ENCODE results near the gene SLC35B1. TPM values are rescaled to one million over a fixed set of nuclear protein-coding genes. Genes with fewer than 3 reads are reported as not detected.
A peak's percentile ranks its signal among the peaks of the same experiment; 100 is the strongest.

Gene SLC35B1
- polyA plus RNA-seq, 1 of the 3 experiments (the other 2 are of a cell fraction), result 89.8 TPM

DNA sequence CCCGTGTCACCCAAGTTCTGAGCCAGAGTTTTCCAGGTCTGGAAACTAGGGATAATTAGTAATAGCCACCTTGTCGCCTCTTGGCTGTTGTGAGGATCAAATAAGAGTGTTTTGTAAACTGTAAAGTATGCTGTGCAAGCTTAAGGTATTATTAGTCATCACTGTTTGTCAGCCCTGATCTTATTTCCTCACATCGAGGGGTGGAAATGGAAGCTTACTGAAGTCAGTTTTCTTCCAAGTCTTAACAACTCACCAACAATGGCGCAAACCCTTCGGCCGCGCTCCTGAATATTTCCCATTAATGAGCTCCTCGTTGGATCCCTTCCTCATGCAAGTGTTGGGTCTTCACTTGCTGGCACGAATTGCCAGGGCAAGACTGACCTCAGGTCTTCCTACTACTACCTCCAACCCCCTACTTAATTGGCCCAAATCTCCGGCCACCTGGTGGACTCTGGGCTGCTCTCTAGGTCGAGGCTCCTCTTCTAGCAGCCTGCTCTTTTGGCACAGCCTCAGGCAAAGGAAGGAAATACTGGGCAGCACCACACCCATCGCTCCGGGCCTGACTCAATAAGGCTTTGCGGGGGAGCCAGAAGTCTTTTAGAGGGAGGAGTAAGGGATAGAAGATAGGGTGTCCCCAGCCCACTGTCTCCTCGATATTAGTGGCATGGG, 885 bp upstream of the SLC35B1 start (continued):
- TF ChIP-seq, protein P1, sequence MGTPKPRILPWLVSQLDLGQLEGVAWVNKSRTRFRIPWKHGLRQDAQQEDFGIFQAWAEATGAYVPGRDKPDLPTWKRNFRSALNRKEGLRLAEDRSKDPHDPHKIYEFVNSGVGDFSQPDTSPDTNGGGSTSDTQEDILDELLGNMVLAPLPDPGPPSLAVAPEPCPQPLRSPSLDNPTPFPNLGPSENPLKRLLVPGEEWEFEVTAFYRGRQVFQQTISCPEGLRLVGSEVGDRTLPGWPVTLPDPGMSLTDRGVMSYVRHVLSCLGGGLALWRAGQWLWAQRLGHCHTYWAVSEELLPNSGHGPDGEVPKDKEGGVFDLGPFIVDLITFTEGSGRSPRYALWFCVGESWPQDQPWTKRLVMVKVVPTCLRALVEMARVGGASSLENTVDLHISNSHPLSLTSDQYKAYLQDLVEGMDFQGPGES (IDR thresholded peaks at IDR 0.05; ENCODE audit: low read depth, low read length), result no peak
- no peak for TF ChIP-seq GATA2 (CRISPR knock-in tag; IDR thresholded peaks at IDR 0.05)

DNA sequence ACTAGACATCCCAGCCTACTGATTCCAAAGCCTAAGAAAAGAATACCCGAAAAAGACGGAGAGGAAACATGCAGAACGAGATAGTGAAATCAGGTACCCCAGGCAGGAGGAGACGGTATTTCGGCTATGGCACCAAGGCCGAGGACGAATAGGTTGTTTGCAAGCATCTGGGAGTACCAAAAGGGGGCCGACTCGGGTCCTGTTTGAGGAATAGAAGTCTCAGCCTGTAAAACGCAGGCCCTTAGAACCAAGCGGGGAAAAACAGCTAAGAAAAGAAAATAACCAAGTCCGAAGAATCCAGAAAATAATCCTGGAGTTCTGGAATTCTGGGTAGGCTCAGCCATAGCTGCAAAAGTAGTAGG, 537 bp downstream of the SLC35B1 start:
- Histone ChIP-seq H3K4me3 (ENCODE audit: low read depth in 2 of 2, low read length in 1 of 2) (peak overlapping the region; percentile 85 to 97), H3K9me3 (no peaks in the 10 kb centered on the region), H3K36me3 (replicated peaks in 1 of 2; ENCODE audit: control insufficient read depth in 1 of 2, insufficient read depth in 2 of 2, low read length in 1 of 2) (peaks cover 32 to 39% of the 10 kb centered on the region in 2 experiments), H3K4me2 (peak overlapping the region; percentile 98), H3K27ac (ENCODE audit: low read depth in 2 of 2, low read length in 1 of 2) (peak overlapping the region; percentile 80 to 99), H3F3A (replicated peaks; ENCODE audit: insufficient read depth) (peaks cover 4% of the 10 kb centered on the region), H3K79me2 (ENCODE audit: insufficient read depth) (peaks cover 26% of the 10 kb centered on the region), H3K27me3 (ENCODE audit: insufficient read depth) (no peaks in the 10 kb centered on the region), H3K4me1 (ENCODE audit: control insufficient read depth in 1 of 2, insufficient read depth in 2 of 2, low read depth in 1 of 2, low read length in 1 of 2) (peaks cover 8 to 17% of the 10 kb centered on the region in 2 experiments; a peak in 2 of 4 replicates), H3K9ac (peak overlapping the region; percentile 85), H2AFZ (ENCODE audit: low read depth) (peak overlapping the region; percentile 75), H4K20me1 (ENCODE audit: insufficient read depth) (no peaks in the 10 kb centered on the region), H3K9me2 (no peaks in the 10 kb centered on the region)
- ChIA-PET CTCF (interaction anchor here (0.9 to 50.8 kb wide), 25 partner anchors 9 to 568 kb away, joined by 3 to 2107 read pairs (median 5); partner anchors contain the start of genes FAM117A, NXPH3 and SPOP), POLR2A (interaction anchor here (1.0 to 2.3 kb wide), 5 partner anchors 8 to 139 kb away, joined by 3 to 15 read pairs (median 6); partner anchors contain the start of genes FAM117A and KAT7)
- DNase-seq, result no peak
- 3% methylated on average over 12 of the region's 12 CpGs for WGBS (ENCODE audit: low lambda C conversion rate)
- TF ChIP-seq RXRA (IDR thresholded peaks at IDR 0.05; ENCODE audit: borderline replicate concordance, low read depth) (no peak), GABPA (IDR thresholded peaks at IDR 0.05; ENCODE audit: low read depth) (no peak), SIN3A (IDR thresholded peaks at IDR 0.05; ENCODE audit: borderline replicate concordance, low read depth, low read length) (no peak)

DNA sequence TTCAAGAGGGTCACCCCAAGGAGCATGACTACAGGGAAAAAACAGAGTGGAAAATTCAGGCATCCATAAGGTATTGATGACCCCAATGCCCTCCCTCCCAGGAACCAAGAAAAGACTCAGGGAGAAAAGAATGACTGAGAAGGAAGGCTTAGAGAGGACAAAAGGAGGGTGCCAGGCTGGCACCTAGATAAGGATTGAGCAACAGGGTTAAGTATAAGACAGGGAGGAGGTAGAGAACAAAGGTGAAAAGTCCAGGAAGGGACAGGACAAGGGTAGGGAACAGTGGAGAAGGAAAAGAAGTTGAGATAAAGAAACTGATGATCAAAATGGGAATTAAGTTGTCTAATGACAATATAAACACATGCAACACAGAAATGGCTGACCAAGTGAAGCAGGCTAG, 2.5 kb downstream of the SLC35B1 start:
- no peak for DNase-seq
- Histone ChIP-seq H3K4me1 (ENCODE audit: control insufficient read depth in 1 of 2, insufficient read depth in 2 of 2, low read depth in 1 of 2, low read length in 1 of 2) (peaks cover 8 to 17% of the 10 kb centered on the region in 2 experiments; a peak in 2 of 4 replicates), H4K20me1 (ENCODE audit: insufficient read depth) (no peaks in the 10 kb centered on the region), H3K4me3 (ENCODE audit: low read depth in 2 of 2, low read length in 1 of 2) (no peak overlapping the region), H3K27ac (ENCODE audit: low read depth in 2 of 2, low read length in 1 of 2) (no peak overlapping the region), H3K9ac (no peak overlapping the region), H3K79me2 (ENCODE audit: insufficient read depth) (peaks cover 26% of the 10 kb centered on the region), H3K9me2 (no peaks in the 10 kb centered on the region), H3K4me2 (no peak overlapping the region), H3K9me3 (no peaks in the 10 kb centered on the region), H3K36me3 (replicated peaks in 1 of 2; ENCODE audit: control insufficient read depth in 1 of 2, insufficient read depth in 2 of 2, low read length in 1 of 2) (peaks cover 45 to 49% of the 10 kb centered on the region in 2 experiments), H3K27me3 (ENCODE audit: insufficient read depth) (no peaks in the 10 kb centered on the region), H3F3A (replicated peaks; ENCODE audit: insufficient read depth) (peaks cover 7% of the 10 kb centered on the region), H2AFZ (ENCODE audit: low read depth) (no peak overlapping the region)
- CTCF ChIA-PET, result interaction anchor here (1.6 to 50.8 kb wide), 4 partner anchors 8 to 297 kb away, joined by 4 to 2107 read pairs (median 54); partner anchors contain the start of gene NXPH3
- POLR2A ChIA-PET, result no interaction called here
- TF ChIP-seq TCF12 (IDR thresholded peaks at IDR 0.05), result no peak
- TF ChIP-seq YY1 (IDR thresholded peaks at IDR 0.05; ENCODE audit: low read depth), result no peak
- TF ChIP-seq SMC3 (IDR thresholded peaks at IDR 0.05; ENCODE audit: low read depth, low read length), result no peak
- no peak for TF ChIP-seq MEF2A (IDR thresholded peaks at IDR 0.05; ENCODE audit: borderline replicate concordance, low read depth)
- TF ChIP-seq RFX5 (IDR thresholded peaks at IDR 0.05; ENCODE audit: low read length), result no peak
- TF ChIP-seq, protein P2, sequence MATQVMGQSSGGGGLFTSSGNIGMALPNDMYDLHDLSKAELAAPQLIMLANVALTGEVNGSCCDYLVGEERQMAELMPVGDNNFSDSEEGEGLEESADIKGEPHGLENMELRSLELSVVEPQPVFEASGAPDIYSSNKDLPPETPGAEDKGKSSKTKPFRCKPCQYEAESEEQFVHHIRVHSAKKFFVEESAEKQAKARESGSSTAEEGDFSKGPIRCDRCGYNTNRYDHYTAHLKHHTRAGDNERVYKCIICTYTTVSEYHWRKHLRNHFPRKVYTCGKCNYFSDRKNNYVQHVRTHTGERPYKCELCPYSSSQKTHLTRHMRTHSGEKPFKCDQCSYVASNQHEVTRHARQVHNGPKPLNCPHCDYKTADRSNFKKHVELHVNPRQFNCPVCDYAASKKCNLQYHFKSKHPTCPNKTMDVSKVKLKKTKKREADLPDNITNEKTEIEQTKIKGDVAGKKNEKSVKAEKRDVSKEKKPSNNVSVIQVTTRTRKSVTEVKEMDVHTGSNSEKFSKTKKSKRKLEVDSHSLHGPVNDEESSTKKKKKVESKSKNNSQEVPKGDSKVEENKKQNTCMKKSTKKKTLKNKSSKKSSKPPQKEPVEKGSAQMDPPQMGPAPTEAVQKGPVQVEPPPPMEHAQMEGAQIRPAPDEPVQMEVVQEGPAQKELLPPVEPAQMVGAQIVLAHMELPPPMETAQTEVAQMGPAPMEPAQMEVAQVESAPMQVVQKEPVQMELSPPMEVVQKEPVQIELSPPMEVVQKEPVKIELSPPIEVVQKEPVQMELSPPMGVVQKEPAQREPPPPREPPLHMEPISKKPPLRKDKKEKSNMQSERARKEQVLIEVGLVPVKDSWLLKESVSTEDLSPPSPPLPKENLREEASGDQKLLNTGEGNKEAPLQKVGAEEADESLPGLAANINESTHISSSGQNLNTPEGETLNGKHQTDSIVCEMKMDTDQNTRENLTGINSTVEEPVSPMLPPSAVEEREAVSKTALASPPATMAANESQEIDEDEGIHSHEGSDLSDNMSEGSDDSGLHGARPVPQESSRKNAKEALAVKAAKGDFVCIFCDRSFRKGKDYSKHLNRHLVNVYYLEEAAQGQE (IDR thresholded peaks at IDR 0.05; ENCODE audit: low read depth, low read length), result no peak
- no peak for TF ChIP-seq FOXM1 (IDR thresholded peaks at IDR 0.05; ENCODE audit: low read depth)
- TF ChIP-seq ELF1 (IDR thresholded peaks at IDR 0.05), result no peak
- TF ChIP-seq TEAD4 (IDR thresholded peaks at IDR 0.05; ENCODE audit: borderline replicate concordance, insufficient read depth), result no peak
- TF ChIP-seq GATA2 (CRISPR knock-in tag; IDR thresholded peaks at IDR 0.05), result no peak
- TF ChIP-seq MXI1 (IDR thresholded peaks at IDR 0.05; ENCODE audit: low read depth, low read length), result no peak
- TF ChIP-seq, protein P3, sequence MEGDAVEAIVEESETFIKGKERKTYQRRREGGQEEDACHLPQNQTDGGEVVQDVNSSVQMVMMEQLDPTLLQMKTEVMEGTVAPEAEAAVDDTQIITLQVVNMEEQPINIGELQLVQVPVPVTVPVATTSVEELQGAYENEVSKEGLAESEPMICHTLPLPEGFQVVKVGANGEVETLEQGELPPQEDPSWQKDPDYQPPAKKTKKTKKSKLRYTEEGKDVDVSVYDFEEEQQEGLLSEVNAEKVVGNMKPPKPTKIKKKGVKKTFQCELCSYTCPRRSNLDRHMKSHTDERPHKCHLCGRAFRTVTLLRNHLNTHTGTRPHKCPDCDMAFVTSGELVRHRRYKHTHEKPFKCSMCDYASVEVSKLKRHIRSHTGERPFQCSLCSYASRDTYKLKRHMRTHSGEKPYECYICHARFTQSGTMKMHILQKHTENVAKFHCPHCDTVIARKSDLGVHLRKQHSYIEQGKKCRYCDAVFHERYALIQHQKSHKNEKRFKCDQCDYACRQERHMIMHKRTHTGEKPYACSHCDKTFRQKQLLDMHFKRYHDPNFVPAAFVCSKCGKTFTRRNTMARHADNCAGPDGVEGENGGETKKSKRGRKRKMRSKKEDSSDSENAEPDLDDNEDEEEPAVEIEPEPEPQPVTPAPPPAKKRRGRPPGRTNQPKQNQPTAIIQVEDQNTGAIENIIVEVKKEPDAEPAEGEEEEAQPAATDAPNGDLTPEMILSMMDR (IDR thresholded peaks at IDR 0.05), result no peak
- no peak for TF ChIP-seq NFIC (IDR thresholded peaks at IDR 0.05; ENCODE audit: borderline replicate concordance)
- TF ChIP-seq CHD2 (IDR thresholded peaks at IDR 0.05; ENCODE audit: low read length, partially characterized antibody), result no peak
- TF ChIP-seq RCOR1 (IDR thresholded peaks at IDR 0.05; ENCODE audit: low read length), result no peak
- TF ChIP-seq EP300 (IDR thresholded peaks at IDR 0.05; ENCODE audit: borderline replicate concordance in 1 of 2, low read depth in 1 of 2, low read length in 1 of 2), result no peak
